Smooth muscle cell (in vitro differentiated cells): ENCODE data around the gene SLIT2. TPM values are rescaled to one million over a fixed set of nuclear protein-coding genes. Genes with fewer than 3 reads are reported as not detected.

Experiments
- DNase-seq: peaks from one replicate; lab custom pipeline; 2025; ENCODE audit not compliant: unreplicated experiment; lab: John Stamatoyannopoulos, UW
- H2AFZ ChIP-seq: fragments of 200-600 bp; sonication (generic); 2 replicates; pipeline ENCODE4 v1.6.0; 2016; ENCODE audit warnings: antibody characterized with exemption, low read depth, mild to moderate bottlenecking
- H3F3A ChIP-seq: fragments of 200-600 bp; sonication (generic); 2 replicates; pipeline ENCODE4 v1.6.0; 2017; ENCODE audit warnings: antibody characterized with exemption, low read depth
- H3K27ac ChIP-seq: fragments of 200-600 bp; sonication (generic); 2 replicates; pipeline ENCODE4 v1.5.1; 2016; ENCODE audit warnings: low read depth, mild to moderate bottlenecking
- H3K27me3 ChIP-seq: fragments of 200-600 bp; sonication (generic); 2 replicates; pipeline ENCODE4 v1.6.1; 2016; ENCODE audit warnings: low read depth, mild to moderate bottlenecking
- H3K36me3 ChIP-seq: fragments of 200-600 bp; sonication (generic); 2 replicates; pipeline ENCODE4 v1.5.1; 2016; ENCODE audit warnings: low read depth
- H3K4me1 ChIP-seq: fragments of 200-600 bp; sonication (generic); 2 replicates; pipeline ENCODE4 v1.5.1; 2016; ENCODE audit warnings: low read depth
- H3K4me2 ChIP-seq: fragments of 200-600 bp; sonication (generic); 2 replicates; pipeline ENCODE4 v1.6.0; 2016; ENCODE audit warnings: mild to moderate bottlenecking
- H3K4me3 ChIP-seq: fragments of 200-600 bp; sonication (generic); 2 replicates; pipeline ENCODE4 v1.5.1; 2016; ENCODE audit warnings: mild to moderate bottlenecking
- H3K79me2 ChIP-seq: fragments of 200-600 bp; sonication (generic); 2 replicates; pipeline ENCODE4 v1.6.0; 2016; ENCODE audit warnings: low read depth, mild to moderate bottlenecking
- H3K9ac ChIP-seq: fragments of 200-600 bp; sonication (generic); 2 replicates; pipeline ENCODE4 v1.6.0; 2016; ENCODE audit warnings: low read depth
- H3K9me3 ChIP-seq: fragments of 200-600 bp; sonication (generic); replicated peaks from 2 replicates; pipeline ENCODE4 v1.5.1; 2016; ENCODE audit warnings: low read depth
- H4K20me1 ChIP-seq: fragments of 200-600 bp; sonication (generic); 2 replicates; pipeline ENCODE4 v1.6.0; 2016; ENCODE audit warnings: low read depth
- CTCF ChIP-seq: fragments of 200-600 bp; sonication (generic); IDR thresholded peaks from 2 replicates; pipeline ENCODE4 v1.5.1; 2017; ENCODE audit warnings: borderline replicate concordance, mild to moderate bottlenecking, antibody characterized with exemption; ENCODE audit not compliant: insufficient read depth, poor library complexity, severe bottlenecking
- WGBS: methylation state at CpG from one replicate; pipeline ENCODE4 v1.1.7; 2016; ENCODE audit warnings: low lambda C conversion rate; 5-methylcytosine and 5-hydroxymethylcytosine counted together
- polyA plus RNA-seq: library from polyadenylated mRNA; unstranded; fragments of >200 nt; fragmentation: Nextera tagmentation; extraction: Ambion mirVana; gene quantifications from 2 replicates; pipeline ENCODE4 v1.2.1, GENCODE V29; 2016
- total RNA-seq: library from RNA; depleted of rRNA; stranded (reverse); fragments of >200 nt; gene quantifications from 2 replicates; pipeline ENCODE4 v1.2.3, GENCODE V29; 2014

Gene SLIT2
- total and polyA plus RNA-seq, 2 experiments from 2014 or later, result 29.4 to 37.2 TPM

DNA sequence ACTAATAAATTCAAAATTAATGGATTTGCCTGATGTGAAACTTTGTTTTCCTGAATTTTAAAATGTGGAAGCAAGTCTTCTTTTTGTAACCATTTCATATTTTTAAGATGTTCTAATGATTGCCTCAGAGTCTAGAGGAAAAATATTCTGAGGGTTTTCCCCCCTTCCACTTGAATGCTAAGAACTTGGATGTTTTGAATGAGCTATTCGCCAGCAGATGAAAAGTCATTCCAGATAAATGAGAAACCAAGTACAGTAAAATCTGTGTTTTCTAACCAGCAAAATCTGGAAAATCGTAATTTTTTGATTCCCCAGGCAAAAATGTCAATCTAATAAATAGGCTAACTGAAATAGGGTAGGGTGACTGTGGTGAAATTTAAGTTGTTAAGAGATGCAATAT is 45.6 kb downstream of the SLIT2 start:
- Histone ChIP-seq H4K20me1 (peaks cover 12% of the 10 kb centered on the region), H3K9me3 (no peaks in the 10 kb centered on the region), H3K4me2 (no peak overlapping the region), H3F3A (no peaks in the 10 kb centered on the region), H3K4me3 (no peak overlapping the region), H3K9ac (no peak overlapping the region), H3K27me3 (no peaks in the 10 kb centered on the region), H3K27ac (no peak overlapping the region), H3K36me3 (no peaks in the 10 kb centered on the region), H3K4me1 (no peaks in the 10 kb centered on the region), H2AFZ (no peak overlapping the region), H3K79me2 (peaks cover 1% of the 10 kb centered on the region)
- 86% methylated on average over 2 of the region's 2 CpGs for WGBS
- no peak for DNase-seq
- TF ChIP-seq CTCF, result no peak

DNA sequence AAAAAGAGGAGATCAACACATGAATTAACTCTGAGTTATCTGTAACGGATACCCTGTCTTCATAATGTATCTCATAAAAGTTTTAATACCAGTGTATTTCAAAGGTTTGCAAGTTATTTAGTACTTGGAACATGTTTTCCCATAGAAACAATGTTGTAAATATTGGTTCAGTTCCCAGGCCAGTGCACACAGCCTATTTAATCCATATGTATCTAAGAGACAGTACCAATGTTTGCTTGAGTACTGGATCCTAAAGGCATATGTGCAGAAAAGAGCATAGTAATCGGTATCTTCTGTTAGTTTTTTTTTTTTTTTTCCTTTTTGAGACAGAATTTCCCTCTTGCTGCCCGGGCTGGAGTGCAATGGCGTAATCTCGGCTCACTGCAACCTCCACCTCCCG is 46.1 kb downstream of the SLIT2 start:
- H3K4me3 ChIP-seq, result no peak overlapping the region
- no peak overlapping the region for H3K9ac ChIP-seq
- H3K4me2 ChIP-seq, result no peak overlapping the region
- H2AFZ ChIP-seq, result no peak overlapping the region
- TF ChIP-seq CTCF, result no peak
- H4K20me1 ChIP-seq, result peaks cover 11% of the 10 kb centered on the region
- no peaks in the 10 kb centered on the region for H3K27me3 ChIP-seq
- no peaks in the 10 kb centered on the region for H3K4me1 ChIP-seq
- H3K9me3 ChIP-seq, result no peaks in the 10 kb centered on the region
- DNase-seq, result no peak
- WGBS, result 98% methylated on average over 6 of the region's 6 CpGs
- no peaks in the 10 kb centered on the region for H3K36me3 ChIP-seq
- H3K27ac ChIP-seq, result no peak overlapping the region
- H3K79me2 ChIP-seq, result peaks cover 3% of the 10 kb centered on the region
- H3F3A ChIP-seq, result no peaks in the 10 kb centered on the region

DNA sequence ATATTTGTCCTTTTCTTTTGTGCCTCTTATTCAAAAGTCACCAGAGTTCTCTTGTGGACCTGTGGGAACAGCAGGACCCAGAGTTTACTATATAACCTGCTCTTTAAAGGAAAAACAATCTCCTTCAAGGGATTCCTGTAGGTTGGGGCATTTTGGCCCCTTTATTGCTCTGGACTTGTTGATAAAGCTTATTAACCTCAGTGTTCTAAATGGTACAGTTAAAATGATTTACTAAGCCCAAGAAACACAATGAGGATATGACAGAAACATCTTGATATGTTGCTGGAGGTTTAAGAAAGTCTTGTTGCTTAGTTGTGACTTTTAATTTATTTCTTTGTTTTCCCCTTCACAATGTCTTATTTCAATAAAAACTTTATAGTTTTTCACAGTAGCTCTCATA is 46.8 kb downstream of the SLIT2 start:
- Histone ChIP-seq H2AFZ (no peak overlapping the region), H3K4me1 (no peaks in the 10 kb centered on the region), H3K4me2 (no peak overlapping the region), H3K27ac (no peak overlapping the region), H3K27me3 (no peaks in the 10 kb centered on the region), H3K79me2 (peaks cover 3% of the 10 kb centered on the region), H3K36me3 (no peaks in the 10 kb centered on the region), H3F3A (no peaks in the 10 kb centered on the region), H3K9me3 (no peaks in the 10 kb centered on the region), H4K20me1 (peaks cover 13% of the 10 kb centered on the region), H3K9ac (no peak overlapping the region), H3K4me3 (no peak overlapping the region)
- TF ChIP-seq CTCF, result no peak
- no peak for DNase-seq

GRCh38 chr4:20298986-20299385 is 47.3 kb downstream of the SLIT2 start:
- Histone ChIP-seq H3K36me3 (no peaks in the 10 kb centered on the region), H3K4me2 (no peak overlapping the region), H3F3A (no peaks in the 10 kb centered on the region), H3K27ac (no peak overlapping the region), H4K20me1 (peaks cover 8% of the 10 kb centered on the region), H3K27me3 (no peaks in the 10 kb centered on the region), H3K4me3 (no peak overlapping the region), H3K9ac (no peak overlapping the region), H2AFZ (no peak overlapping the region), H3K79me2 (peaks cover 3% of the 10 kb centered on the region), H3K9me3 (no peaks in the 10 kb centered on the region), H3K4me1 (no peaks in the 10 kb centered on the region)
- DNase-seq, result no peak
- TF ChIP-seq CTCF, result no peak
